Measurements from ENCODE around the gene RACK1. TPM values are rescaled to one million over a fixed set of nuclear protein-coding genes. Genes with fewer than 3 reads are reported as not detected.
"Not testable (repeated sequence)": the region's sequence is repeated elsewhere in the genome, so short reads cannot be mapped to it uniquely, and the experiment has no call there.

The RACK1 gene
- polyA plus RNA-seq, 1 of the 3 experiments (the other 2 are of a cell fraction): 4,715 TPM

GRCh38 chr5:181209006-181209405 is 34.7 kb downstream of the RACK1 start:
- H3K4me1 ChIP-seq (ENCODE audit: control insufficient read depth in 1 of 2, insufficient read depth in 2 of 2, low read depth in 1 of 2, low read length in 1 of 2): peaks cover 0 to 20% of the 10 kb centered on the region in 2 experiments; a peak in 1 of 4 replicates
- H3K9me3 ChIP-seq; H3K9ac ChIP-seq; H3K27ac ChIP-seq (ENCODE audit: low read depth in 2 of 2, low read length in 1 of 2); H4K20me1 ChIP-seq (ENCODE audit: insufficient read depth); POLR2A ChIA-PET; H3K36me3 ChIP-seq (replicated peaks in 1 of 2; ENCODE audit: control insufficient read depth in 1 of 2, insufficient read depth in 2 of 2, low read length in 1 of 2); H2AFZ ChIP-seq (ENCODE audit: low read depth); H3K4me3 ChIP-seq (ENCODE audit: low read depth in 2 of 2, low read length in 1 of 2); H3K27me3 ChIP-seq (ENCODE audit: insufficient read depth); DNase-seq; H3K4me2 ChIP-seq; H3K79me2 ChIP-seq (ENCODE audit: insufficient read depth); H3K9me2 ChIP-seq: not testable (repeated sequence)
- CTCF ChIA-PET: interaction anchor here (2.4 to 6.5 kb wide), 2 partner anchors 19 to 24 kb away, joined by 11 to 72 read pairs; no protein-coding TSS in a partner anchor
- H3F3A ChIP-seq (replicated peaks; ENCODE audit: insufficient read depth): peaks cover 23% of the 10 kb centered on the region
- 85% methylated on average over 24 of the region's 24 CpGs for WGBS (ENCODE audit: low lambda C conversion rate)

- Histone ChIP-seq H3K9ac (no peak overlapping the region), H2AFZ (ENCODE audit: low read depth) (no peak overlapping the region), H3K27me3 (ENCODE audit: insufficient read depth) (no peaks in the 10 kb centered on the region), H3K9me3 (no peaks in the 10 kb centered on the region), H3K4me2 (no peak overlapping the region), H3K4me3 (ENCODE audit: low read depth in 2 of 2, low read length in 1 of 2) (peak overlapping the region in 1 of 2 experiments; percentile 75; a peak in 1 of 4 replicates), H3F3A (replicated peaks; ENCODE audit: insufficient read depth) (peaks cover 25% of the 10 kb centered on the region), H4K20me1 (ENCODE audit: insufficient read depth) (no peaks in the 10 kb centered on the region; the same call in 1 of the 2 replicates), H3K4me1 (ENCODE audit: control insufficient read depth in 1 of 2, insufficient read depth in 2 of 2, low read depth in 1 of 2, low read length in 1 of 2) (peaks cover 0 to 21% of the 10 kb centered on the region in 2 experiments; a peak in 1 of 4 replicates), H3K27ac (ENCODE audit: low read depth in 2 of 2, low read length in 1 of 2) (peak overlapping the region in 1 of 2 experiments; percentile 82; a peak in 2 of 4 replicates), H3K9me2 (no peaks in the 10 kb centered on the region), H3K36me3 (replicated peaks in 1 of 2; ENCODE audit: control insufficient read depth in 1 of 2, insufficient read depth in 2 of 2, low read length in 1 of 2) (no peaks in the 10 kb centered on the region), H3K79me2 (ENCODE audit: insufficient read depth) (no peaks in the 10 kb centered on the region)
- no peak for DNase-seq
- ChIA-PET POLR2A (interaction anchor here (1.2 to 2.4 kb wide), 6 partner anchors 14 to 29 kb away, joined by 3 to 8 read pairs (median 5); partner anchors contain the start of gene TRIM41), CTCF (interaction anchor here (1.2 to 6.5 kb wide), 5 partner anchors 9 to 35 kb away, joined by 3 to 72 read pairs (median 4); no protein-coding TSS in a partner anchor)
- TF ChIP-seq RXRA (IDR thresholded peaks at IDR 0.05; ENCODE audit: borderline replicate concordance, low read depth): no peak; the same call in 1 of the 2 replicates
- no peak for TF ChIP-seq SMC3 (IDR thresholded peaks at IDR 0.05; ENCODE audit: low read depth, low read length)
- TF ChIP-seq, protein P1, sequence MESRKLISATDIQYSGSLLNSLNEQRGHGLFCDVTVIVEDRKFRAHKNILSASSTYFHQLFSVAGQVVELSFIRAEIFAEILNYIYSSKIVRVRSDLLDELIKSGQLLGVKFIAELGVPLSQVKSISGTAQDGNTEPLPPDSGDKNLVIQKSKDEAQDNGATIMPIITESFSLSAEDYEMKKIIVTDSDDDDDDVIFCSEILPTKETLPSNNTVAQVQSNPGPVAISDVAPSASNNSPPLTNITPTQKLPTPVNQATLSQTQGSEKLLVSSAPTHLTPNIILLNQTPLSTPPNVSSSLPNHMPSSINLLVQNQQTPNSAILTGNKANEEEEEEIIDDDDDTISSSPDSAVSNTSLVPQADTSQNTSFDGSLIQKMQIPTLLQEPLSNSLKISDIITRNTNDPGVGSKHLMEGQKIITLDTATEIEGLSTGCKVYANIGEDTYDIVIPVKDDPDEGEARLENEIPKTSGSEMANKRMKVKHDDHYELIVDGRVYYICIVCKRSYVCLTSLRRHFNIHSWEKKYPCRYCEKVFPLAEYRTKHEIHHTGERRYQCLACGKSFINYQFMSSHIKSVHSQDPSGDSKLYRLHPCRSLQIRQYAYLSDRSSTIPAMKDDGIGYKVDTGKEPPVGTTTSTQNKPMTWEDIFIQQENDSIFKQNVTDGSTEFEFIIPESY (IDR thresholded peaks at IDR 0.05; ENCODE audit: borderline replicate concordance, low read depth): no peak
- TF ChIP-seq, protein P2, sequence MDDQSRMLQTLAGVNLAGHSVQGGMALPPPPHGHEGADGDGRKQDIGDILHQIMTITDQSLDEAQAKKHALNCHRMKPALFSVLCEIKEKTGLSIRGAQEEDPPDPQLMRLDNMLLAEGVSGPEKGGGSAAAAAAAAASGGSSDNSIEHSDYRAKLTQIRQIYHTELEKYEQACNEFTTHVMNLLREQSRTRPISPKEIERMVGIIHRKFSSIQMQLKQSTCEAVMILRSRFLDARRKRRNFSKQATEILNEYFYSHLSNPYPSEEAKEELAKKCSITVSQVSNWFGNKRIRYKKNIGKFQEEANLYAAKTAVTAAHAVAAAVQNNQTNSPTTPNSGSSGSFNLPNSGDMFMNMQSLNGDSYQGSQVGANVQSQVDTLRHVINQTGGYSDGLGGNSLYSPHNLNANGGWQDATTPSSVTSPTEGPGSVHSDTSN (IDR thresholded peaks at IDR 0.05): no peak
- TF ChIP-seq RAD21 (IDR thresholded peaks at IDR 0.05; ENCODE audit: low read length): no peak
- no peak for TF ChIP-seq USF1 (IDR thresholded peaks at IDR 0.05; ENCODE audit: borderline replicate concordance, low read depth)
- no peak for TF ChIP-seq SIN3A (IDR thresholded peaks at IDR 0.05; ENCODE audit: borderline replicate concordance, low read depth, low read length)
- no peak for TF ChIP-seq FOSL2 (IDR thresholded peaks at IDR 0.05; ENCODE audit: borderline replicate concordance, low read depth)
- no peak for TF ChIP-seq POLR2AphosphoS5 (IDR thresholded peaks at IDR 0.05; ENCODE audit: low read depth, low read length)
- TF ChIP-seq ELF1 (IDR thresholded peaks at IDR 0.05): no peak
- TF ChIP-seq YY1 (IDR thresholded peaks at IDR 0.05; ENCODE audit: low read depth): no peak
- no peak for TF ChIP-seq TEAD4 (IDR thresholded peaks at IDR 0.05; ENCODE audit: borderline replicate concordance, insufficient read depth)
- no peak for TF ChIP-seq MXI1 (IDR thresholded peaks at IDR 0.05; ENCODE audit: low read depth, low read length)
- TF ChIP-seq MEF2A (IDR thresholded peaks at IDR 0.05; ENCODE audit: borderline replicate concordance, low read depth): no peak
- TF ChIP-seq, protein P3, sequence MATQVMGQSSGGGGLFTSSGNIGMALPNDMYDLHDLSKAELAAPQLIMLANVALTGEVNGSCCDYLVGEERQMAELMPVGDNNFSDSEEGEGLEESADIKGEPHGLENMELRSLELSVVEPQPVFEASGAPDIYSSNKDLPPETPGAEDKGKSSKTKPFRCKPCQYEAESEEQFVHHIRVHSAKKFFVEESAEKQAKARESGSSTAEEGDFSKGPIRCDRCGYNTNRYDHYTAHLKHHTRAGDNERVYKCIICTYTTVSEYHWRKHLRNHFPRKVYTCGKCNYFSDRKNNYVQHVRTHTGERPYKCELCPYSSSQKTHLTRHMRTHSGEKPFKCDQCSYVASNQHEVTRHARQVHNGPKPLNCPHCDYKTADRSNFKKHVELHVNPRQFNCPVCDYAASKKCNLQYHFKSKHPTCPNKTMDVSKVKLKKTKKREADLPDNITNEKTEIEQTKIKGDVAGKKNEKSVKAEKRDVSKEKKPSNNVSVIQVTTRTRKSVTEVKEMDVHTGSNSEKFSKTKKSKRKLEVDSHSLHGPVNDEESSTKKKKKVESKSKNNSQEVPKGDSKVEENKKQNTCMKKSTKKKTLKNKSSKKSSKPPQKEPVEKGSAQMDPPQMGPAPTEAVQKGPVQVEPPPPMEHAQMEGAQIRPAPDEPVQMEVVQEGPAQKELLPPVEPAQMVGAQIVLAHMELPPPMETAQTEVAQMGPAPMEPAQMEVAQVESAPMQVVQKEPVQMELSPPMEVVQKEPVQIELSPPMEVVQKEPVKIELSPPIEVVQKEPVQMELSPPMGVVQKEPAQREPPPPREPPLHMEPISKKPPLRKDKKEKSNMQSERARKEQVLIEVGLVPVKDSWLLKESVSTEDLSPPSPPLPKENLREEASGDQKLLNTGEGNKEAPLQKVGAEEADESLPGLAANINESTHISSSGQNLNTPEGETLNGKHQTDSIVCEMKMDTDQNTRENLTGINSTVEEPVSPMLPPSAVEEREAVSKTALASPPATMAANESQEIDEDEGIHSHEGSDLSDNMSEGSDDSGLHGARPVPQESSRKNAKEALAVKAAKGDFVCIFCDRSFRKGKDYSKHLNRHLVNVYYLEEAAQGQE (IDR thresholded peaks at IDR 0.05; ENCODE audit: low read depth, low read length): no peak
- TF ChIP-seq RCOR1 (IDR thresholded peaks at IDR 0.05; ENCODE audit: low read length): no peak
- no peak for TF ChIP-seq FOXM1 (IDR thresholded peaks at IDR 0.05; ENCODE audit: low read depth)
- TF ChIP-seq TCF12 (IDR thresholded peaks at IDR 0.05): no peak
- 18% methylated on average over 3 of the region's 3 CpGs for whole genome bisulfite sequencing (ENCODE audit: low lambda C conversion rate)
Observed at GRCh38 chr5:181207960-181208253, 35.8 kb downstream of the RACK1 start.
